Suprapubic skin (tissue), 4 donors: ENCODE data around the gene RAB17.

Experiments used
- EP300 ChIP-seq: sonication (generic); formaldehyde crosslinking; IDR thresholded peaks from one replicate; pipeline ENCODE4 v1.6.1; 2017; ENCODE audit warnings: antibody characterized with exemption
- POLR2A ChIP-seq, 2 donors: fragments of 450-650 bp; IDR thresholded peaks; one replicate each; pipeline ENCODE4 v1.6.1; 2017; ENCODE audit warnings: antibody characterized with exemption in 2 of 2, mild to moderate bottlenecking in 2 of 2, moderate library complexity in 2 of 2
- POLR2AphosphoS5 ChIP-seq, 3 donors: sonication (generic); formaldehyde crosslinking; IDR thresholded peaks; one replicate each; pipeline ENCODE4 v1.6.1; 2017; ENCODE audit warnings: antibody characterized with exemption in 3 of 3
- TF ChIP-seq, protein P1 (sequence below), 2 donors: fragments of 200-600 bp in 1 of 2; fragments of 450-650 bp in 1 of 2; sonication (generic) in 1 of 2; IDR thresholded peaks; one replicate each; pipeline ENCODE4 v1.5.1; 2016 to 2019; ENCODE audit warnings: antibody characterized with exemption in 2 of 2, mild to moderate bottlenecking in 1 of 2, moderate library complexity in 1 of 2

DNA sequence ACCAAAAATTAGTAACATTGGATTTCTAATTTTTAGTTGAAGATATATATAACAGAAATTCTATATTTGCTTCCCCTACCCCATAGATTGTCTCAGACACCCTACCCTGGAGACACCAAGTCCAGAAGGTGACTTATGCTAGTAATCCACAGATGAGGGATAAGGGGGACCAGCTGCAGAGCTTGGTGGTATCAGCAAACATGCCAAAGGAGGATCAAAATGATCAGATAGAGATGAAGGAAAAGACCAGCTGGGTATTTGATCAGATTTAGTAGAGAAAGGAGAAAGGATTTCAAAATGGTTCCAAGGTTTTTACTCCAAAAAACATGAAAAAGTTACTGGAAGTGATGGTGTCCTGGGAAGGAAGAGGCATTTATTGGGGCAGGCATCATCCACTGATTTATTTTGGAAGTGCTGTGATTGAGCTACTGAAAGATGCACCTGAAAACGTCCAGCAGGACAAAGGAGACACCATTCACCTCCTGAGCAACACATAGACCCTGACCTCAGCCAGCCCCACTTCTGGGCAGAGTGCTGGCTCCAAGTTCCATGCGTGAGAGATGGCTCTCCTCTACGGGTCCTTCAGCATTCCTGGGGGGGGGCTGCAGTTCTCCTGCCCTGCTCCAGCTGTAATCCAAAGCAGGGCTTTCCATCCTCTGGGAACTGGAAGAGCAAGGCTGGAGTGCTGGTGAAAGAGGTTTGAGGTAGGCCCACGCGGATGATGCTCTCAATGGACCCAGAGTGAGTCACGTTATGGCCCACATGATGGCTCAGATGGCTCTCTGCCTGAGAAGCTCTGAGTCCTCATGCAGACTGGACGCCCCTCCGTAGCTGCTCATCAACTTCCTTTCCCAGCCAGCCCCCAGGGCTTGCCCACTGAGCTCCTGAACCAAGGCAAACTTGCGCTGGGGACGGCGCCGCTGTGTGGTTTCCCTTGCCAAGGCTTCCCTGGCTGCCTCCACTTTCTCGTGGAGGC, 33.2 kb upstream of the RAB17 start:
- TF ChIP-seq, protein P1, sequence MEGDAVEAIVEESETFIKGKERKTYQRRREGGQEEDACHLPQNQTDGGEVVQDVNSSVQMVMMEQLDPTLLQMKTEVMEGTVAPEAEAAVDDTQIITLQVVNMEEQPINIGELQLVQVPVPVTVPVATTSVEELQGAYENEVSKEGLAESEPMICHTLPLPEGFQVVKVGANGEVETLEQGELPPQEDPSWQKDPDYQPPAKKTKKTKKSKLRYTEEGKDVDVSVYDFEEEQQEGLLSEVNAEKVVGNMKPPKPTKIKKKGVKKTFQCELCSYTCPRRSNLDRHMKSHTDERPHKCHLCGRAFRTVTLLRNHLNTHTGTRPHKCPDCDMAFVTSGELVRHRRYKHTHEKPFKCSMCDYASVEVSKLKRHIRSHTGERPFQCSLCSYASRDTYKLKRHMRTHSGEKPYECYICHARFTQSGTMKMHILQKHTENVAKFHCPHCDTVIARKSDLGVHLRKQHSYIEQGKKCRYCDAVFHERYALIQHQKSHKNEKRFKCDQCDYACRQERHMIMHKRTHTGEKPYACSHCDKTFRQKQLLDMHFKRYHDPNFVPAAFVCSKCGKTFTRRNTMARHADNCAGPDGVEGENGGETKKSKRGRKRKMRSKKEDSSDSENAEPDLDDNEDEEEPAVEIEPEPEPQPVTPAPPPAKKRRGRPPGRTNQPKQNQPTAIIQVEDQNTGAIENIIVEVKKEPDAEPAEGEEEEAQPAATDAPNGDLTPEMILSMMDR (IDR thresholded peaks at IDR 0.05), result no peak
- no peak for TF ChIP-seq POLR2A (IDR thresholded peaks at IDR 0.05)
- no peak for TF ChIP-seq EP300
- no peak for TF ChIP-seq POLR2AphosphoS5 (IDR thresholded peaks at IDR 0.05)
